ENCODE results near the gene HSD3B2.

Gene HSD3B2

DNA sequence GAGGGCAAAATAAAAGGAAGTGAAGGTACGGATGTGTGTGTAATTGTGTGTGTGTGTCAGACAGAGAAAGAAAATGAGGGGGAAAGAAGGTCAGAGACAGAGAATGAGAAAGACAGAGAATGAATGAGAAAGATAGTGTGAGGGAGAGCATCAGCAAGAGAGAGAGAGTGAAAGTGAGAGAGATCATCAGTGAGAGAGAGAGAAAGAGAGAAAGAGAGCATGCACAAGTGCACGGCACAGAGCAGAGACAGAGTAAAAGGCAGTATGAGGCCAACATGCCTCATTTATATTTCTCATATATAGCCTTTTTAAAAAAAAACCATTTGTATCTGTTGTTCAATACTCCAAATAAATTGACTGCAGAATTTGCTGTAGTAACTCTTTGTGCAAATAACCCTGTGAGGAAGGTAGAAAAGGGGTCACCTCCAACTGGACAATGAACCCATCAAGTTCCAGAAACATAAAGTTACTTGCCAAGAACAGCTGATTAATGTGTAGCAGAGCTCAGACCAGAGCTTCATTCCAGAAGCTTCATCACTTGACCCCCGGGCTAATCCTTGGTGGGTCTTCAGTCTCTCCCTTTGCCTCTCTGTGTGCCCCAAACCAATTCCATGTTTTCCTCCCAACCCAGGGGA, 1.2 kb downstream of the HSD3B2 start:
- Mint-ChIP-seq H3K36me3 (ENCODE audit: insufficient read depth) (no peaks in the 10 kb centered on the region), H3K27ac (no peak overlapping the region), H3K27me3 (no peaks in the 10 kb centered on the region), H3K9me3 (peaks cover 0 to 2% of the 10 kb centered on the region in 2 donors), H3K4me1 (ENCODE audit: low read depth in 2 of 2) (no peaks in the 10 kb centered on the region), H3K4me3 (no peak overlapping the region)
- no peak for DNase-seq
- no peak for ATAC-seq (replicated peaks)

DNA sequence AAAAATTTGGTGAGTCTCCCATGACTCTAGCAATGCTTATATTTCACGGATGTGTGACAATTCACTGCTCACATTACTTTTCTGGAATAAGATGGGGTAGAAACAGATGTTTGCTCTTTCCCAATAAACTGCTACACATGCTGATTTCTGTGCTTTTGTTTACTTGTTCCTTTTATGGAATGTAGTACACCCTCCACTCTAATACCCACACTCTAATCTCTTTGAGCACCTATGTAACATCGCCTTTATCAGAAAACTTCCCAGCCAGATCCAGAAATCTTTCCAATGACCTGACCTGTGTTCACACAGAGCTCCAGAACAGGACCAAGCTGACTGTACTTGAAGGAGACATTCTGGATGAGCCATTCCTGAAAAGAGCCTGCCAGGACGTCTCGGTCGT, 4.2 kb downstream of the HSD3B2 start:
- Mint-ChIP-seq H3K9me3 (peaks cover 0 to 2% of the 10 kb centered on the region in 2 donors), H3K27me3 (no peaks in the 10 kb centered on the region), H3K36me3 (ENCODE audit: insufficient read depth) (no peaks in the 10 kb centered on the region), H3K4me3 (no peak overlapping the region), H3K4me1 (ENCODE audit: low read depth in 2 of 2) (no peaks in the 10 kb centered on the region), H3K27ac (no peak overlapping the region)
- ATAC-seq (replicated peaks) (no peak), DNase-seq (no peak)

DNA sequence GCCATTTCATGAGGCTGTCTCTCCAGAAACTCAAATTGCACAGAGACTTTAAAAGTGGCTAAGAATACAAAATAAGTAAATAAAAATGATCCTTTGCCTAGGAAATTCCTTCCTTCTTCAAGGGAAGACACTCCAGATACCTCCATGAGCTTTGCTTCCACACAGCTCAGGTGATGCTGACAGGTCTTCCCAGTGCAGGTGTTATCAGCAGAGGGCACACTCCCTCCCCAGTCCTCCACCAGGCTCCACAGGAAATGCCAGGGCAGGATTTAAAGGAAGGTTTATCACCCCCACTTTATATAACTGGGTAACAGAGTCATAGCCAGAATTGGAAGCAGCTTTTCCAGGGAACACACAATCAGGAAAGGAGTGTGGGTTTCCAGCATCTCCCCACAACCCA, 5.7 kb downstream of the HSD3B2 start:
- Mint-ChIP-seq H3K4me3 (no peak overlapping the region), H3K27ac (no peak overlapping the region), H3K9me3 (peaks cover 0 to 2% of the 10 kb centered on the region in 2 donors), H3K27me3 (no peaks in the 10 kb centered on the region), H3K36me3 (ENCODE audit: insufficient read depth) (no peaks in the 10 kb centered on the region), H3K4me1 (ENCODE audit: low read depth in 2 of 2) (no peaks in the 10 kb centered on the region)
- ATAC-seq (replicated peaks) (no peak), DNase-seq (no peak)

- no peak overlapping the region for H3K27ac Mint-ChIP-seq
- no peaks in the 10 kb centered on the region for H3K27me3 Mint-ChIP-seq
- no peak for ATAC-seq (replicated peaks)
- H3K9me3 Mint-ChIP-seq: peaks cover 0 to 2% of the 10 kb centered on the region in 2 donors
- no peaks in the 10 kb centered on the region for H3K4me1 Mint-ChIP-seq (ENCODE audit: low read depth in 2 of 2)
- no peaks in the 10 kb centered on the region for H3K36me3 Mint-ChIP-seq (ENCODE audit: insufficient read depth)
- no peak for DNase-seq
- no peak overlapping the region for H3K4me3 Mint-ChIP-seq
Measured at GRCh38 chr1:119422631-119423030, 7.7 kb downstream of the HSD3B2 start.

- Mint-ChIP-seq H3K9me3 (peaks cover 0 to 10% of the 10 kb centered on the region in 2 donors), H3K27me3 (peaks cover 34 to 38% of the 10 kb centered on the region in 2 donors), H3K36me3 (ENCODE audit: insufficient read depth) (no peaks in the 10 kb centered on the region), H3K4me3 (no peak overlapping the region), H3K4me1 (ENCODE audit: low read depth in 2 of 2) (no peaks in the 10 kb centered on the region), H3K27ac (no peak overlapping the region)
- ATAC-seq (replicated peaks) (no peak), DNase-seq (no peak)
Measured at GRCh38 chr1:119428991-119429390, 14.0 kb downstream of the HSD3B2 start.

GRCh38 chr1:119429687-119430086, 14.7 kb downstream of the HSD3B2 start:
- no peak for ATAC-seq (replicated peaks)
- Mint-ChIP-seq H3K4me1 (ENCODE audit: low read depth in 2 of 2) (no peaks in the 10 kb centered on the region), H3K27ac (no peak overlapping the region), H3K36me3 (ENCODE audit: insufficient read depth) (no peaks in the 10 kb centered on the region), H3K4me3 (no peak overlapping the region), H3K9me3 (peaks cover 0 to 10% of the 10 kb centered on the region in 2 donors), H3K27me3 (peaks cover 34 to 38% of the 10 kb centered on the region in 2 donors)
- no peak for DNase-seq

GRCh38 chr1:119430486-119430885, 15.5 kb downstream of the HSD3B2 start:
- H3K4me1 Mint-ChIP-seq (ENCODE audit: low read depth in 2 of 2): no peaks in the 10 kb centered on the region
- H3K36me3 Mint-ChIP-seq (ENCODE audit: insufficient read depth): no peaks in the 10 kb centered on the region
- peaks cover 34 to 38% of the 10 kb centered on the region in 2 donors for H3K27me3 Mint-ChIP-seq
- ATAC-seq (replicated peaks): no peak
- no peak overlapping the region for H3K27ac Mint-ChIP-seq
- no peak for DNase-seq
- H3K4me3 Mint-ChIP-seq: no peak overlapping the region
- peaks cover 0 to 10% of the 10 kb centered on the region in 2 donors for H3K9me3 Mint-ChIP-seq

GRCh38 chr1:119431836-119432235, 16.9 kb downstream of the HSD3B2 start:
- ATAC-seq (replicated peaks): no peak
- no peak for DNase-seq
- H3K4me1 Mint-ChIP-seq (ENCODE audit: low read depth in 2 of 2): no peaks in the 10 kb centered on the region
- no peaks in the 10 kb centered on the region for H3K36me3 Mint-ChIP-seq (ENCODE audit: insufficient read depth)
- H3K4me3 Mint-ChIP-seq: no peak overlapping the region
- peaks cover 34 to 38% of the 10 kb centered on the region in 2 donors for H3K27me3 Mint-ChIP-seq
- peaks cover 0 to 10% of the 10 kb centered on the region in 2 donors for H3K9me3 Mint-ChIP-seq
- H3K27ac Mint-ChIP-seq: no peak overlapping the region

GRCh38 chr1:119435052-119435451, 20.1 kb downstream of the HSD3B2 start:
- Mint-ChIP-seq H3K4me1 (ENCODE audit: low read depth in 2 of 2) (no peaks in the 10 kb centered on the region), H3K9me3 (peaks cover 2 to 10% of the 10 kb centered on the region in 2 donors), H3K4me3 (no peak overlapping the region), H3K36me3 (ENCODE audit: insufficient read depth) (no peaks in the 10 kb centered on the region), H3K27ac (no peak overlapping the region), H3K27me3 (peaks cover 24 to 28% of the 10 kb centered on the region in 2 donors)
- DNase-seq (no peak), ATAC-seq (replicated peaks) (no peak)

DNA sequence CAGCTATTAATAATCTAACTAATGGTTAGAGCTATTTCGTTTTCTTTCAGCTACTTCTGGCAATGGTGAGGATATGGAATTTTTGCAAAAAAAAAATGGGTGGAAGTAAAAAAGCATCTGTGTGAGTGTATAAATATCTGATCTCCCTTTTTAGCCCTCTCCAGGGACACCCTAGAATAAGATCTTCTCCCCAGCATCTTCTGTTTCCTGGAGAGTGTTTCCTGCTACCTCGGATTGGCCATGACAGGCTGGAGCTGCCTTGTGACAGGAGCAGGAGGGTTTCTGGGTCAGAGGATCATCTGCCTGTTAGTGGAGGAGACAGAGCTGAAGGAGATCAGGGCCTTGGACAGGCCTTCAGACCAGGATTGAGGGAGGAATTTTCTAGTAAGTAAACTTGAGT, 23.8 kb downstream of the HSD3B2 start:
- Mint-ChIP-seq H3K9me3 (peaks cover under 1 to 5% of the 10 kb centered on the region in 2 donors), H3K27me3 (peaks cover 0 to under 1% of the 10 kb centered on the region in 2 donors), H3K4me3 (no peak overlapping the region), H3K36me3 (ENCODE audit: insufficient read depth) (no peaks in the 10 kb centered on the region), H3K4me1 (ENCODE audit: low read depth in 2 of 2) (no peaks in the 10 kb centered on the region), H3K27ac (no peak overlapping the region)
- DNase-seq: no peak
- no peak for ATAC-seq (replicated peaks)

GRCh38 chr1:119440721-119441307, 25.9 kb downstream of the HSD3B2 start:
- DNase-seq (no peak), ATAC-seq (replicated peaks) (no peak)
- H3K27me3 Mint-ChIP-seq: peaks cover 0 to 11% of the 10 kb centered on the region in 2 donors
- no peaks in the 10 kb centered on the region for H3K4me1 Mint-ChIP-seq (ENCODE audit: low read depth in 2 of 2)
- no peaks in the 10 kb centered on the region for H3K36me3 Mint-ChIP-seq (ENCODE audit: insufficient read depth)
- peaks cover 0 to 5% of the 10 kb centered on the region in 2 donors for H3K9me3 Mint-ChIP-seq
- H3K27ac Mint-ChIP-seq: no peak overlapping the region
- no peak overlapping the region for H3K4me3 Mint-ChIP-seq

GRCh38 chr1:119442756-119443155, 27.8 kb downstream of the HSD3B2 start:
- H3K27ac Mint-ChIP-seq: no peak overlapping the region
- peaks cover 0 to 11% of the 10 kb centered on the region in 2 donors for H3K27me3 Mint-ChIP-seq
- H3K9me3 Mint-ChIP-seq: peaks cover 0 to 5% of the 10 kb centered on the region in 2 donors
- H3K4me1 Mint-ChIP-seq (ENCODE audit: low read depth in 2 of 2): no peaks in the 10 kb centered on the region
- ATAC-seq (replicated peaks) (no peak), DNase-seq (no peak)
- no peak overlapping the region for H3K4me3 Mint-ChIP-seq
- H3K36me3 Mint-ChIP-seq (ENCODE audit: insufficient read depth): no peaks in the 10 kb centered on the region

DNA sequence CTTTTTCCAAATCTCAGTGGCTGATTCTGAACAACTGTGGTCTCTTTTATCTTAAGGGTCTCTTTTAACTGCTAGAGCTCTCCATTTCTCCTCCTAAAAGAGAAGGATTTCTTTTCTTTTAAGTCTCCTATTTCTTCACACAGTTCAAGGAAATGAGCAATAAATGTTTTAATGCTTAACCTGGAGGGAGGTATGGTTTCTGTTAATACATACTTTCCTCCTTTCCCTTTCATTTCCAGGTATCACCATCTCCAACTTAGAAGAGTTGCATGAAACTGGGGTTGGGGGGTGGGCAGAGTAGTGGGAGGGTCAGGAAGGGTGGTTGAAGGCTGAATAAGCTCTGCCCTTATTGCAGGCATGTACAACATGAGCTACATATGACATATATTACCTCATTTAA, 31.4 kb downstream of the HSD3B2 start:
- DNase-seq: no peak
- Mint-ChIP-seq H3K9me3 (no peaks in the 10 kb centered on the region), H3K27me3 (peaks cover 0 to 24% of the 10 kb centered on the region in 2 donors), H3K36me3 (ENCODE audit: insufficient read depth) (no peaks in the 10 kb centered on the region), H3K27ac (no peak overlapping the region), H3K4me3 (no peak overlapping the region), H3K4me1 (ENCODE audit: low read depth in 2 of 2) (no peaks in the 10 kb centered on the region)
- no peak for ATAC-seq (replicated peaks)

GRCh38 chr1:119447344-119448126, 32.6 kb downstream of the HSD3B2 start:
- H3K4me1 Mint-ChIP-seq (ENCODE audit: low read depth in 2 of 2): no peaks in the 10 kb centered on the region
- no peak overlapping the region for H3K4me3 Mint-ChIP-seq
- H3K9me3 Mint-ChIP-seq: no peaks in the 10 kb centered on the region
- ATAC-seq (replicated peaks) (no peak), DNase-seq (no peak)
- no peaks in the 10 kb centered on the region for H3K36me3 Mint-ChIP-seq (ENCODE audit: insufficient read depth)
- H3K27me3 Mint-ChIP-seq: peaks cover 0 to 24% of the 10 kb centered on the region in 2 donors
- H3K27ac Mint-ChIP-seq: no peak overlapping the region

All from effector memory CD8-positive, alpha-beta T cell (primary cell).